ENCODE data around the gene TXLNG.
A peak's percentile ranks its signal among the peaks of the same experiment; 100 is the strongest.

Gene TXLNG

GRCh38 chrX:16839219-16839851 is 53.1 kb downstream of the TXLNG start:
- DNase-seq: no peak

GRCh38 chrX:16839852-16840460 is 53.7 kb downstream of the TXLNG start:
- peak in 1 of 2 experiments; percentile 16 for DNase-seq

- no peak for DNase-seq
Observed at GRCh38 chrX:16842684-16843083, 56.4 kb downstream of the TXLNG start.

- DNase-seq: no peak
Observed at GRCh38 chrX:16843208-16843909, 57.1 kb downstream of the TXLNG start.

GRCh38 chrX:16845686-16846085 is 59.4 kb downstream of the TXLNG start:
- DNase-seq: no peak

GRCh38 chrX:16848541-16848940 is 62.3 kb downstream of the TXLNG start:
- no peak for DNase-seq

GRCh38 chrX:16851421-16851820 is 65.2 kb downstream of the TXLNG start:
- no peak for DNase-seq

GRCh38 chrX:16851827-16852226 is 65.6 kb downstream of the TXLNG start:
- no peak for DNase-seq

GRCh38 chrX:16852617-16853179 is 66.4 kb downstream of the TXLNG start:
- DNase-seq: peak in 1 of 2 experiments; percentile 14

GRCh38 chrX:16853537-16853936 is 67.3 kb downstream of the TXLNG start:
- DNase-seq: no peak

GRCh38 chrX:16855363-16856075 is 69.3 kb downstream of the TXLNG start:
- no peak for DNase-seq

GRCh38 chrX:16856076-16856404 is 69.8 kb downstream of the TXLNG start:
- peak in 1 of 2 experiments; percentile 48 for DNase-seq

- DNase-seq: no peak
Observed at GRCh38 chrX:16856744-16857143, 70.5 kb downstream of the TXLNG start.

GRCh38 chrX:16862829-16863228 is 76.6 kb downstream of the TXLNG start:
- no peak for DNase-seq

GRCh38 chrX:16867947-16868346 is 81.7 kb downstream of the TXLNG start:
- DNase-seq: no peak

GRCh38 chrX:16868920-16869319 is 82.7 kb downstream of the TXLNG start:
- no peak for DNase-seq

GRCh38 chrX:16869393-16870094 is 83.3 kb downstream of the TXLNG start:
- peak; percentile 40 to 45 for DNase-seq

- DNase-seq: peak; percentile 82 to 87
Observed at GRCh38 chrX:16870095-16870861, 84.0 kb downstream of the TXLNG start, which contains the start of gene RBBP7. TSS of gene RBBP7 (minus strand) at chrX:16870362. CDS start at chrX:16870053, 309 bp downstream.

- peak in 1 of 2 experiments; percentile 19 for DNase-seq
Observed at GRCh38 chrX:16870862-16871815, 84.9 kb downstream of the TXLNG start.

GRCh38 chrX:16873106-16873505 is 86.8 kb downstream of the TXLNG start:
- DNase-seq: no peak

Data from activated CD4-positive, alpha-beta T cell treated with anti-CD3 and anti-CD28 coated beads, Interleukin-2, amount 50 U/mL, for 48 hours (primary cell).